ENCODE measurements around the gene ZKSCAN1.

The ZKSCAN1 gene

DNA sequence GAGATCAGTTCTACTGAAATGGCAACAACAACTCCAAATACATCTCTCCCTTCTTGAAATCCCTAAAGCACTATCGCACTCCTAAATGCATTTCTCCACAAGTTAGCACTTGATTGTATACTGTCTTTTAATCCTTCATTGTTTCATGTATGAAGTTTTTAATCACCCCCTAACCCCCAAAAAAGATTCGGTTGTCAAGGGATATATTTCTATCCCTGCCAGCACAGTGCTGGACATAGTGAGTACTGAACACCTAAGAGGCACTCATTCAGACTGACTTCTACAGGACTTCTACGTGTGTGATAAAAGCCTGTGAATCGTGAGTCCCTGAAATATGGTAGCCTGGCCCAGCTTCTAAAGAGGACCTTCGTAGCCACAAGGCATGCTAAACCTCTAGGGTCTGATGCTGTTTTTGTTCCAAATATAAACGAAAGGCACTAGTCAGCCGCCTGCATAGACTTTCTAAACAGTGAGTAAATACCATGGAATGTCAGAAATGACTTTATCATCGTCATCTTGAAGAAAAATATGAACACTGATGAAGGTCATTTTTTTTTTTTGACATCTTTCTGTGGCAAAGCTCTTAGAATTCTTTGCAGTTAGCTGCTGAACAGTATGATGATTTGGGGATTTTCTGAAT is 19.6 kb downstream of the ZKSCAN1 start:
- DNase-seq (ENCODE audit: extremely low read depth in 1 of 2, low read depth in 1 of 2), result no peak

DNA sequence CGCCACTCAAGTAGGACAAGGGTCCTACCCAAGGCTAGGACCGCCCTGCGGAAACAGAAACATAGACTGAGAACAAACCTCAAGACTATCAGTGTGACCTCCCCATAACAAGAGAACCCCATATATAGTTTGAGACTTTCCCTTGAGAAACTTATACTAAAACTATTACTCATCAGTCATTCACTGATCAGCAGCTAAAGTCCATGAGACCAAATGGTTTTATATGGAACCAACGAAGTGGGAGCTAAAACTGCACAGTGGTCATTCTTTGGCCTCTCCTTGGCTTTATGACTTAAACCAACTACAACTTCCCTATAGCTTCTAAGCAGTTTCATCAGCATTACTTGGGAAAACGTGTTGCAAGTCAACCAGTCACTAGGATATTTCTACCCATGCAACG is 20.5 kb downstream of the ZKSCAN1 start:
- no peak for DNase-seq (ENCODE audit: extremely low read depth in 1 of 2, low read depth in 1 of 2)

DNA sequence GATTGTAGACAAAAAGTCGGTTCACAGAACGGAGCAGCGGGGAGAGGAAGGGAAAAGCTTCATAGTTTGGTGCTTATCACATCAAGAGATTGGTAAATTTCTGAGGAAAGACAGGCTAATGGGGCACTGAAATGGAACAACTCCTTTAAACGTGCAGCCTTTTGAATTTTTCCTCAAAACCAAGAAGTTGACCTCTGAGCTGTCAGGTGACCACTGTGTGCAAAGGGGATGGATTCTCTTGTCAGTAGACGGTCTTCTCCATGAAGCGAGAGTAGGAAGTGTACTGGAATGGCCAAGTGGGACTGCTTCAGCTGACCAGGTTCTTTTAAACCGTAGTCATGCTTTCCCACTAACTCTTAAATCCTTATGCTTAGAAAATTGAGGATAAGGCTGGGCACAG is 22.9 kb downstream of the ZKSCAN1 start:
- no peak for DNase-seq (ENCODE audit: extremely low read depth in 1 of 2, low read depth in 1 of 2)

DNA sequence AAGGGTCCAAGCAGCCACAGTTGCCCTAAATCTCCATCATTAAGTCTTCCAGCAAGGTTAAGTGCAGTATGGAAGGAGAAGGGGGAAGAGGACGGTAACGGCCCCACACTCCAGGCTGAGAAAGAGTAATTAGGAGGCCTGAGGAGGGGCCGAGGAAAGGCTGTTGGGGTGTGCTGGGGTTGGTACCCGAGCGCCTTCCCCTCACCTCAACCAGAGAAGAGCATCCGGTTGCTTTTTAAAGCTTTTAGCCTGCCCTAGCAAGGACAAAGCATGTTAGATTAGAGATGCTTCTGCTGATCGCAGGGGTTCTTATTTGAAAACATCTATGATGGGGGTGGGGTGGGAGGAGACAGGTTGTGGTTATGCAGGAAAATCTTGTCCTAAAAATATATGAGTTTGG is 25.2 kb downstream of the ZKSCAN1 start:
- no peak for DNase-seq (ENCODE audit: extremely low read depth in 1 of 2, low read depth in 1 of 2)

DNA sequence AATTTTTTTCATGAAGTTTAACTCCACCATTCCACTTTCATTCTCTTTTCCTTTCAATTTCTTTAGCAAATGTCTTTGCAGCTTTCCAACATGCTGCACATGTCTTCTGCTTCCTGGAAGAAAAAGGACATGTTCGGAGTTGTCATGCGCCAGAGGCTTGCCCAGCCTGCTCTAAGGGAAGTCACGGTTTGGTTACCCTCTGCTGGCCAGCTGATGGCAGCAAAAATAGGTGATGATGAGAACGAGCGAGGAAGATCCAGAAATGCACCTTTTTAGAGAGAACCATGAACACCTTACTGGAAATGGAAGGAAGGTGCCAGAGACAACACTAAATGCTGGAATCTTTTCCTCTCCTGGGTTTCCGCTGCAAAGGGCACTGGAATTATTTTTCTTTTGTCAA is 29.3 kb downstream of the ZKSCAN1 start:
- DNase-seq (ENCODE audit: extremely low read depth in 1 of 2, low read depth in 1 of 2), result no peak

DNA sequence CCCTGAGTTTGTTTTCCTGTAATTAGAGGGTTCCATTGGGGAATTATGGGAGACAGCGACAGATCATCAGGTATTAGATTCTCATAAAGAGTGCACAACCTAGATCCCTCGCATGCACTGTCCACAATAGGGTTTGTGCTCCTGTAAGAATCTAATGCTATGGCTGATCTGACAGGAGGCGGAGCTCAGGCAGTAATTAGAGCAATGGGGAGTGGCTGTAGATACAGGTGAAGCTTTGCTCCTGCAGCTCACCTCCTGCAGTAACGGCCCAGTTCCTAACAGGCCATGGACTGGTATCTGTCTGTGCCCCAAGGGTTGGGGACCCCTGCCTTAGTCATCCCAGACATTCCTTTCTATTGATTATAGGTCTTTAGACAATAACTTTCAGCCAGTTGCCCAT is 33.3 kb downstream of the ZKSCAN1 start:
- no peak for DNase-seq (ENCODE audit: extremely low read depth in 1 of 2, low read depth in 1 of 2)

DNA sequence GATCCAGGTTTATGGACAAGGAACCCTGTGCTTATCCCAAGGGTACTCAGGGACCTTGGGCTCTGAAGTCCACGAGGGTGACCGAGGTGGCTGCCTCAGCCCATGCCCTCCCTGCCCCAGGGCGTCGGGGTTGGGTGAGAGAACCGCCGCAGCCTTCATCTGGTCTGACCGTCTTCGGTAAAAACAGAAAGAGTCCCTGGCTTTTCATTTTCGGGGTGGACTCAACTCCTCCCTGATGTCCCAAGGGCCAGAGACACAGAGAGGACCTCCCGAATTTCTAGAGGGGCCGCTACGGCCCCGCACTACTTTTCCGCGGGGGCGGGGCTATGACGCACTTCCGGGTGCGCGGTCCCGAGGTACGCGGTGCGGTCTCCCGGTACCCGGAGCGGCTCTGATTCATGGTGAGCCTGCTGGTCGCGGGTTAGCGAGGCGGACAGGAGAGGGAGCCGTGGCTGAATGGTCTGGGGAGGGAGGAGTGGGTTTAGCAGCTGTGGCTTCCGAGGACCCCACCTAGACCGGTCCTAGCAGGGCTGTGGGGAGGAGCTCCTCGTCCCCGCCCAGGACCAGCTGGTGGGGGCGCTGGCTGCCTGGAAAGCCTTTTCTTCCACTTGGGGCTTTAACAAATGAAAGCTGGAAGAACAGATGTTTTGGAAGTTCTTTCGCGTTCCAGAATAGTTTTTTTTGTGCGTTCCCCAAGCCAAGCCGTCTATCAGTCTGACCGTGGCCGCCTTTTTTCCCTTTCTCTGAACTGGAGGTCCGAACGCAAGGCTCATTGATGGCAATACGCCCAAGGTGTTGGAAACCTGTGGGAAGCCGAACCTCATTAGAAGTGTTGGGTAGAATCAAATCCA is 34.3 kb downstream of the ZKSCAN1 start, which contains the start of gene ZSCAN21:
TSS of gene ZSCAN21 (plus strand) at position 334 of the 851 bp plus-strand sequence. CDS start 7,233 bp downstream, outside the sequence.
- peak; percentile 48 to 81 for DNase-seq (ENCODE audit: extremely low read depth in 1 of 2, low read depth in 1 of 2)

DNA sequence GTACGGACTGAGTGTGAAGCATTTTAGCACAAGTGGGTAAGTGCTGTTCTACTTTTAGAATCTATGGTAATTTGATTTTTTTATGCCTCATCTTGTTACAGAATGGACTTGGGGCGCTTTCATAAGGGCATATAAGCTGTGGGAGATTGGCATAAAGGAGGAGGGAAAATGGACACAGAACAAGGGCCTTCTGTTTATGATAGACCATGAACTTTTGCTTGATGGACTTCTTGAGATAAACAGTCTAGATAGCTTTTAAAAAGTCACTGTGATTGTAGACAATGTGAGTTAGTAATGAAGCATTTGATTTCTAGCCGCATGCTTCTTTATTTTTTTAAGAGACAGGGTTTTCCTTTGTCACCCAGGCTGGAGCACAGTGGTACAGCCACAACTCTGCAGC is 36.2 kb downstream of the ZKSCAN1 start:
- no peak for DNase-seq (ENCODE audit: extremely low read depth in 1 of 2, low read depth in 1 of 2)

DNA sequence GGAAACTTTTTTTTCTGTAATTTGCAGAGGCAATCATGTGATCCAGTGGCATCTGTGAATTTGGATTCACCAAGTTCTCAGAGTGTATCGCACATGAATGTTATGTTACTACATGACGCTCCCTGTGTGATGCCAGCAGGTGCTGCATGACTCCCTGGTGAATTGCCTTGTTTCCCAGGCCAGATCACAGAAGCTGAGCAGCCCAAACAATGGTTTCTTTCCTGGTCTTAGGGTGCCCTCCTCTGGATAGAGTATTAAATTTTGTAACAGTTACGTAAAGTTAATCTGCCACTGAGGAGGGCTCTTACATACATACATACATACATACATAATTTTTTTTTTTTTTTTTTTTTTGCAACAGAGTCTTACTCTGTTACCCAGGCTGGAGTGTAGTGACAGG is 37.8 kb downstream of the ZKSCAN1 start:
- no peak for DNase-seq (ENCODE audit: extremely low read depth in 1 of 2, low read depth in 1 of 2)

DNA sequence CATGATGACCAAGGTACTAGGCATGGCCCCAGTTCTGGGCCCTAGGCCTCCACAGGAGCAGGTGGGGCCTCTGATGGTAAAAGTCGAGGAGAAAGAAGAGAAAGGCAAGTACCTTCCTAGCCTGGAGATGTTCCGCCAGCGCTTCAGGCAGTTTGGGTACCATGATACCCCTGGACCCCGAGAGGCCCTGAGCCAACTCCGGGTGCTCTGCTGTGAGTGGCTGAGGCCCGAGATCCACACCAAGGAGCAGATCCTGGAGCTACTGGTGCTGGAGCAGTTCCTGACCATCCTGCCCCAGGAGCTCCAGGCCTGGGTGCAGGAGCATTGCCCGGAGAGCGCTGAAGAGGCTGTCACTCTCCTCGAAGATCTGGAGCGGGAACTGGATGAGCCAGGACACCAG is 41.6 kb downstream of the ZKSCAN1 start:
- DNase-seq (ENCODE audit: extremely low read depth in 1 of 2, low read depth in 1 of 2), result no peak

DNA sequence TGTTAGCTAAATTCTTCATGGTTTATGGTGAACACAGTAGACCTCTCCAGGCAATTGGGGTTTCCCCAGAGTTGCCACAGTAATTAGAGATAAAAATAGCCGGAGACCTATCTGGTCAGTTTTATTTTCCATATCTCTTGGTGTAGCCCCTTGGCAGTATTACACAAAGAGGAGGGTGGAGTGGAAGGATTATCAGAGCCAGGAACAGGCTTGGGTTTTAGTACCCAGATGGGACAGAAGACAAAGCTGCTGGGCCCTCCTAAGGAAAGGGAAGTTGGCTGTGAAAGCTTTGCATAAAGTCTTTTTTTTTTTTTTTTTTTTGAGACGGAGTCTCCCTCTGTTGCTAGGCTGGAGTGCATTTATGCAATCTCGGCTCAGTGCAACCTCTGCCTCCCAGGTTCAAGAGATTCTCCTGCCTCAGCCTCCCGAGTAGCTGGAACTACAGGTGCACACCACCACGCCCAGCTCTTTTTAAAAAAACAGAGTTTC is 43.9 kb downstream of the ZKSCAN1 start:
- no peak for DNase-seq (ENCODE audit: extremely low read depth in 1 of 2, low read depth in 1 of 2)

DNA sequence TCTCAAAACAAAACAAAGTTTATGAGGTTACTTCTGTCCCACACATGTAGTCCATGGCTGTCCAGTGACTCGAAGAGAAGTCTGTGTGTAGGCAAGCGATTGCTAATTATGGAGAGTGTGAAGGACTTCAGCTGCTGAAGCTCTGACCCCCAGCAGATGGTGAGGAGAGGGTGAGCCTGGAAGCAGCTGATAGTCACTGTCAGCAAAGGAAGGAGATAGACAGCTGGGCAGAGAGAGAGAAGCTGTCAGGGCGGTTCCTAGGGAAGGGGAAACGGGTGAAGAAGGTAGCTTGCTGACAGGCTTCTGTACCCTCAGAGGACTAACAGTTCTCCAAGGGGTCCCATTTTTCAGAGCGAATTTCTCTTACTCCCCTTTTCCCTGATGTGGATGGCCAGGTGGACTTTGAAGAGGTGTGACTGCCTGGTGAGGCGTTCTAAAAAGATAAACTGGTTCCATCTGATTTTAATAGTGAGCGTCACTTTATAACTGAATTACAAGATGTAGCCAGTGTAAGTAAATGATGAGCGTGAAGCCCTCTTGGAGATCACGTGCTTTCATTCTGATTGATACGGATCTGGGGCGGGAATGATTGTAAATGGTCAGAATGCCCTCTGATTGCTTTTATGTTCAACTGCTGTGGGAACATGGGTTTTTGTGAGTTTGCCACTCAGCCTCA is 46.3 kb downstream of the ZKSCAN1 start:
- DNase-seq (ENCODE audit: extremely low read depth in 1 of 2, low read depth in 1 of 2), result no peak

DNA sequence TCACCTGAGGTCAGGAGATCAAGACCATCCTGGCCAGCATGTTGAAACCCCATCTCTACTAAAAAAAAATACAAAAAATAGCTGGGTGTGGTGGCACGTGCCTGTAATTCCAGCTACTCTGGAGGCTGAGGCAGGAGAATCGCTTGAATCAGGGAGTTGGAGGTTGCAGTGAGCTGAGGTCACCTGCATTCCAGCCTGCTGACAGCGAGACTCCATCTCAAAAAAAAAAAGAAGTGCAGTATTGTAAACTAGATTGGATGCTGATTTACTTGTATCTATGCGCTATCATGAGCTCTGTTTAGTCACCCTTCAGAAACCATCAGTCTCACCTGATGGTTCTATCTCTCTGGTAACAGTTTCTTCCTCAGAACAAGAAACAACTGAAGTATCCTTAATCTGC is 48.0 kb downstream of the ZKSCAN1 start:
- DNase-seq (ENCODE audit: extremely low read depth in 1 of 2, low read depth in 1 of 2), result no peak

DNA sequence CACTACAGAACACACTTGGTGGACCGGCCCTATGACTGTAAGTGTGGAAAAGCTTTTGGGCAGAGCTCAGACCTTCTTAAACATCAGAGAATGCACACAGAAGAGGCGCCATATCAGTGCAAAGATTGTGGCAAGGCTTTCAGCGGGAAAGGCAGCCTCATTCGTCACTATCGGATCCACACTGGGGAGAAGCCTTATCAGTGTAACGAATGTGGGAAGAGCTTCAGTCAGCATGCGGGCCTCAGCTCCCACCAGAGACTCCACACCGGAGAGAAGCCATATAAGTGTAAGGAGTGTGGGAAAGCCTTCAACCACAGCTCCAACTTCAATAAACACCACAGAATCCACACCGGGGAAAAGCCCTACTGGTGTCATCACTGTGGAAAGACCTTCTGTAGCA is 48.8 kb downstream of the ZKSCAN1 start:
- DNase-seq (ENCODE audit: extremely low read depth in 1 of 2, low read depth in 1 of 2), result no peak

DNA sequence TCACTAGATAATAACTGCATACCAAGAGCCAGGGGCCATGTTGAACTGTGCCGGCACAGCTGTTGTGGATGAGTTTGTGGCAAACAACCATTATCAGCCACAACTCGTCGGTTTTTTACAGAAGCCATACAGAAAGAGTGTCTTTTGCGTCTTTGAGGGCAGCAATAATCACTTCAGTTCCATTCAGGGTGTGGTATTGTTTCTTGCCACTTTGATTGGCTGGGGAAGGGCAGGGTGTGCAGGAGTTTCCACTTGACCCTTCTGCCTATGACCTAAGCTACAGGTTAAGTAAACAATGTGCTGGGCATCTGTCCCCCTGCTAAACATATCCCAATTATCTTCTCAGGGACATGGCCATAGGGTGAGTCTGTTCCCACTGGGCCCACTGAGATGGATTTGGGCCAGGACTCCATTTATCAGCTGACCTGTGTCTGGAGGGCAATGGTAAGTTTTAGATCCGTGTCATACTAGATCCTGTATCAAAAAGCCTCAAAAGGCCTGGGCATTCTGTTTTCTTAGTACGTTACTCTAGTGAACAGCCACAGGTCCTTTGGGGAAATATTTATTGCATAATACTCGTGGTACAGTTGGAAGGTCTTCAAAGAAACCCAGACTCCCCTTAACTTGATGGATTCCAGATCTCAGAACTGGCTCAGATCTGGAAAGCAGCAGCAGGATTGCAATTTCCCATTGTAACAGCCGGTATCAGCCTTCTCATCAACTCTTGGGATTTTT is 50.2 kb downstream of the ZKSCAN1 start:
- no peak for DNase-seq (ENCODE audit: extremely low read depth in 1 of 2, low read depth in 1 of 2)

DNA sequence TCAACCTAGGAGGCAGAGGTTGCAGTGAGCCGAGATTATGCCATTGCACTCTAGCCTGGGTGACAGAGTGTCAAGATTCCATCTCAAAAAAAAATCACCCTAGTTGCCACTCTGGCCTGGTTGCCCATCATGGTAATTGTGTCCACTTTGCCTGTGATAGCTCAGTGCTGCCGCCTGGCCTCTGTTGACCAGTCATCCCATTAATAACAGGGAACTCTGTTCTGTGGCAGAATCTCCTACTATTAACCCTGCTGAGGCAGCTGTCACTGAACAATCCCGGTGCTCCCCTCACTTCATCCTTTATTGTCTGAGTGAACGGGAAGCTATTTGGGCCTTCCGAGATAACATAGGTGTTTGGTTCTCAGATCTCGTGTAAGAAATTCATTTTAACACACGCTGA is 51.6 kb downstream of the ZKSCAN1 start:
- DNase-seq (ENCODE audit: extremely low read depth in 1 of 2, low read depth in 1 of 2), result no peak

DNA sequence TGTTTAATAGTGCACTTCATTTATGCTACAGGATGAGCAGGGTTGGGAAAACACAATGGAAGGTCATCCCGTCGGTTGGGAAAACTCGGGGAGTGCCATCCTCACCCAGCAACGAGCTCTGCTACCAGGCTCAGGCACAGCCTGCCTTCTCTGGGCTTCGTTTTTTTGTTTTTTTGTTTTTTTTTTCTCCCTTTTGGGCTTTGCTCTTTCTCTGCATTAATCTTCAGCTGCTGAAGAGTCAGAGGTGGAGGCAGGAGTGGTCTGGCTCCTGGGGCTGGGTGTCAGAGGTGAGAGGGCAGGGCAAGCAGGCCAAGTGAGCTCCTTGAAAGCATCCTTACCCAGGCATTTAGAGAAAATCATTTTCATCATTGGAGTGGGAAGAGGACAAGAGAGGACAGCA is 54.6 kb downstream of the ZKSCAN1 start:
- no peak for DNase-seq (ENCODE audit: extremely low read depth in 1 of 2, low read depth in 1 of 2)

DNA sequence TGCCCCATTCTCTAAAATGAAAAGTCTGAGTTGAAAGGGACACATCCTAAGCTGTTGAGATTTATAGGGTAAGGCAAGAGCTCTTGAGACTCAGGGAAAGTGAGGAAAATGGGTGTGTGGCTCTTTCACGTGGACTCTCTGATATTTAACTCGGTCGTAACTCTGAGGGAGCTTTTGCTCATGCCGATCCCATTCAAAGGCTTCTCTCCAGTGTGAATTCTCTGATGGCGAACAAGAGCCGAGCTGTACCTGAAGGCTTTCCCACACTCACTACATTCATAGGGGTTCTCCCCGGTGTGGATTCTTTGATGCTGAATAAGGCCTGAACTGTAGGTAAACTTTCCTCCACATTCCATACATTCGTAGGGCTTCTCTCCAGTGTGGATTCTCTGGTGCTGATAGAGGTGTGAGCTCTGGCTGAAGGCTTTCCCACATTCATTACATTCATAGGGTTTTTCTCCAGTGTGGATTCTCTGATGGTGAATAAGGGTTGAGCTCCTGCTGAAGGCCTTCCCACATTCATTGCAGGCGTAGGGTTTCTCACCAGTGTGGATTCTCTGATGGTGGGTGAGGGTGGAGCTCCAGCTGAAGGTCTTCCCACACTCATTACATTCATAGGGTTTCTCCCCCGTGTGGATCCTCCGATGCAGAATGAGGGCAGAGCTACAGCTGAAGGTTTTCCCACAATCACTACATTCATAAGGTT is 55.8 kb downstream of the ZKSCAN1 start:
- DNase-seq (ENCODE audit: extremely low read depth in 1 of 2, low read depth in 1 of 2), result no peak

DNA sequence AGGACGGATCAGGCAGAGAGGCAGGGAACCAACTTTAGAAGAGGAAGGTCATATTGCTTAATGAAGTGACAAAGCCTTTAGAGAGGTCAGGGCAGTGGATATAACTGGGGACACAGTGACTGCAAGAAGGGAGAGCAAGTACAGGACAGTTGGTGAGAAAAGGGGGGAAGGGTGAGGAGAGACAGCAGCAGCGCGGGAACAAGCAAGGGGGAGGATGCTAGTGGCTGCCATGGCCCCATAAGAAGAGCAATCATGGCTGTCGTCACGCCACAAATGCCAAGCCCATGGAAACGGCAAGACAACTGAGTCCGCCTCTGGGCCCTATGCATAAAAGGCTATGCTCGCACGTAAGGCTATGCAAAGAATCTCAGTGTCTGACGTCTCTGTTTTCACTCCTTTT is 57.1 kb downstream of the ZKSCAN1 start:
- DNase-seq (ENCODE audit: extremely low read depth in 1 of 2, low read depth in 1 of 2), result no peak

DNA sequence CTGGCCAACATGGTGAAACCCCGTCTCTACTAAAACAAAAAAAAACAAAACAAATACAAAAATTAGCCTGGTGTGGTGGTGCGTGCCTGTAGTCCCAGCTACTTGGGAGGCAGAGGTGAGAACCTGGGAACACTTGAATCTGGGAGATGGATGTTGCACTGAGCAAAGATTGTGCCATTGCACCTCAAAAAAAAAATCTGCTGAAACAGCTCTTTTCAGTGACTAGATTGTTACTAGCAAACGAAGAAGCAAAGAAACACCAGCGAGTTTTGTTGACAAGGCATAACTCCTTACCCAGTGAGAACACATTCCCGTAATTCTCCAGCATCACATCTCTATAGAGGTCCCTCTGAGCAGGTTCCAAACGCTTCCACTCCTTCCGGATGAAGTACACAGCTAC is 59.4 kb downstream of the ZKSCAN1 start:
- DNase-seq (ENCODE audit: extremely low read depth in 1 of 2, low read depth in 1 of 2), result no peak

All from activated CD8-positive, alpha-beta memory T cell treated with anti-CD3 and anti-CD28 coated beads for 1 hour (primary cell).